HL-60 (cell line): ENCODE measurements around the gene ANKRD34A.

Experiments
- DNase-seq, 2 experiments: peaks; one replicate each; pipeline ENCODE4 v3.0.0-alpha.2; 2010 to 2020; ENCODE audit warnings: low read depth in 1 of 2, low spot score in 1 of 2
- H3K27ac ChIP-seq: fragments of 250-450 bp; sonication (Bioruptor Pico); replicated peaks from 2 replicates; pipeline ENCODE4 v1.5.1; 2020; ENCODE audit warnings: mild to moderate bottlenecking, moderate library complexity
- H3K27me3 ChIP-seq: fragments of 250-450 bp; sonication (Bioruptor Pico); 2 replicates; pipeline ENCODE4 v1.5.1; 2021; ENCODE audit warnings: mild to moderate bottlenecking, moderate library complexity; ENCODE audit not compliant: insufficient read depth, poor library complexity, severe bottlenecking
- H3K4me3 ChIP-seq: replicated peaks from 2 replicates; pipeline ENCODE4 v1.5.1; 2011; ENCODE audit warnings: mild to moderate bottlenecking, control low read depth, low read length; ENCODE audit not compliant: insufficient read depth
- CTCF ChIP-seq: IDR thresholded peaks from one replicate; pipeline ENCODE4 v1.5.1; 2011; ENCODE audit warnings: low read length, control low read depth, inconsistent platforms; ENCODE audit not compliant: insufficient read depth
- GABPA ChIP-seq: IDR thresholded peaks from 2 replicates; pipeline ENCODE4 v1.6.1; 2012; ENCODE audit warnings: low read depth
- POLR2AphosphoS5 ChIP-seq: IDR thresholded peaks from 2 replicates; pipeline ENCODE4 v1.6.1; 2012; ENCODE audit warnings: low read depth
- SPI1 ChIP-seq: IDR thresholded peaks from 2 replicates; pipeline ENCODE4 v1.6.1; 2012; ENCODE audit warnings: low read depth, mild to moderate bottlenecking, borderline replicate concordance
- TF ChIP-seq, protein P1 (sequence below): IDR thresholded peaks from 2 replicates; pipeline ENCODE4 v1.6.1; 2012; ENCODE audit warnings: low read depth; ENCODE audit not compliant: insufficient replicate concordance

Gene ANKRD34A

GRCh38 chr1:145957443-145958319, 6.7 kb downstream of the ANKRD34A start, which contains the start of gene LIX1L:
TSS of gene LIX1L (minus strand) at chr1:145958017. CDS start at chr1:145957927, 90 bp downstream.
- no peak for TF ChIP-seq SPI1
- TF ChIP-seq POLR2AphosphoS5, result peak; percentile 69; the same call in 1 of the 2 replicates
- no peak for TF ChIP-seq GABPA
- no peak for TF ChIP-seq CTCF
- TF ChIP-seq, protein P1, sequence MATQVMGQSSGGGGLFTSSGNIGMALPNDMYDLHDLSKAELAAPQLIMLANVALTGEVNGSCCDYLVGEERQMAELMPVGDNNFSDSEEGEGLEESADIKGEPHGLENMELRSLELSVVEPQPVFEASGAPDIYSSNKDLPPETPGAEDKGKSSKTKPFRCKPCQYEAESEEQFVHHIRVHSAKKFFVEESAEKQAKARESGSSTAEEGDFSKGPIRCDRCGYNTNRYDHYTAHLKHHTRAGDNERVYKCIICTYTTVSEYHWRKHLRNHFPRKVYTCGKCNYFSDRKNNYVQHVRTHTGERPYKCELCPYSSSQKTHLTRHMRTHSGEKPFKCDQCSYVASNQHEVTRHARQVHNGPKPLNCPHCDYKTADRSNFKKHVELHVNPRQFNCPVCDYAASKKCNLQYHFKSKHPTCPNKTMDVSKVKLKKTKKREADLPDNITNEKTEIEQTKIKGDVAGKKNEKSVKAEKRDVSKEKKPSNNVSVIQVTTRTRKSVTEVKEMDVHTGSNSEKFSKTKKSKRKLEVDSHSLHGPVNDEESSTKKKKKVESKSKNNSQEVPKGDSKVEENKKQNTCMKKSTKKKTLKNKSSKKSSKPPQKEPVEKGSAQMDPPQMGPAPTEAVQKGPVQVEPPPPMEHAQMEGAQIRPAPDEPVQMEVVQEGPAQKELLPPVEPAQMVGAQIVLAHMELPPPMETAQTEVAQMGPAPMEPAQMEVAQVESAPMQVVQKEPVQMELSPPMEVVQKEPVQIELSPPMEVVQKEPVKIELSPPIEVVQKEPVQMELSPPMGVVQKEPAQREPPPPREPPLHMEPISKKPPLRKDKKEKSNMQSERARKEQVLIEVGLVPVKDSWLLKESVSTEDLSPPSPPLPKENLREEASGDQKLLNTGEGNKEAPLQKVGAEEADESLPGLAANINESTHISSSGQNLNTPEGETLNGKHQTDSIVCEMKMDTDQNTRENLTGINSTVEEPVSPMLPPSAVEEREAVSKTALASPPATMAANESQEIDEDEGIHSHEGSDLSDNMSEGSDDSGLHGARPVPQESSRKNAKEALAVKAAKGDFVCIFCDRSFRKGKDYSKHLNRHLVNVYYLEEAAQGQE, result no peak
- peak within 1 kb of the TSS; percentile 82 for H3K27ac ChIP-seq
- H3K4me3 ChIP-seq, result peak within 1 kb of the TSS; percentile 69
- DNase-seq, result peak; percentile 83 to 98
- H3K27me3 ChIP-seq, result no peaks in the 10 kb centered on the region

DNA sequence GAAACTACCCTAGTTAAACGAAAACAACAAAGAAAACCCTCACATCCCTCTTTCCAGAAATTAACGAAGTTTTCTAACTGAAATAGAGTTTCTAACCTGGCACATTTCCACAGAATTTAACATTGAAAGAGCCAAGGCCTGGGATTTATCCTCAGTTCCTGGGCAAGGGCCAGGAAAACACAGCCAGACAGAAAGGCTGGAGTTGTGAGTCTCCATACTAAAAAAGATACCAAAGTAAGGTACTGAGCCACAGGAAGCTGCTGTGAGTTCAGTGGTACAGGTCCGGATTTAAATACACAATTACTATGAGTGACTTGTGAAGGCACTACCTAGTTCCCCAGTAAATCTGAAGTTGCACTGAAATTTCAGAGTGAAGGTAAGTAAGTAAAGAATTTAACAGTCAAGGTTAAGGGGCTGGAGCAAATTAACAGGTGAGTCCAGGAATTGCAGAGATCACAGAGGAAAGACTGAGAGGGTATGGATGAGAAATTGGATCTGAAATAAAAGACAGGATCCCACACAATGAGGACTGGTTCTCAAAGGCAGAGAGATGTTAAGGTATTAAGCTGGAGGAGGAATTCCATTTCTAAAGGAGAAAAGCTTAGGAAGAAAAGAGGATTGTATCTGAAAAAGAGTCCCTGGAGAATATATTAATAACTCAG, 7.5 kb downstream of the ANKRD34A start:
- no peaks in the 10 kb centered on the region for H3K27me3 ChIP-seq
- peak overlapping the region; percentile 82 for H3K27ac ChIP-seq
- DNase-seq, result no peak
- TF ChIP-seq GABPA (no peak), SPI1 (no peak), POLR2AphosphoS5 (no peak), CTCF (no peak)
- TF ChIP-seq, protein P1, result no peak
- peak overlapping the region; percentile 69 for H3K4me3 ChIP-seq

DNA sequence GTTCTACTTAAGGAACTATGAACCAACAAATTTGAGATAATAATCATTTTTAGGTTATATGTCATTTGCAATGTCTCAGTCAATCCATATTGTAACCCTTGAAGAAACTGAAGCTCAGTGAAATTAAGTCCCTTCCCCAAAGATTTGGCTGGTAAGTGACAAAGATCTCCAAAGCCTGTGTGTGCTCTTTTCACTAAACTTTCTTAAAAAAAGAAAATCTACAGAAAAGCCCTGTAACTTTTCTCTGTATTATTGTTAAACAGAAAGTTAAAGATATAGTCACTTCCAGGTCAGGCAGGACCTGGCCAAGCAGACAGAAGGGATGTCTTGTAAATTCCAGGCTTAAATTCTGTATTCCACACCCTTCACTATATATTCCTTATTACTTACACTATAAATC, 8.0 kb downstream of the ANKRD34A start:
- H3K27ac ChIP-seq, result no peak overlapping the region
- no peaks in the 10 kb centered on the region for H3K27me3 ChIP-seq
- no peak for TF ChIP-seq CTCF
- TF ChIP-seq SPI1, result no peak
- no peak for TF ChIP-seq GABPA
- peak overlapping the region; percentile 69 for H3K4me3 ChIP-seq
- no peak for DNase-seq
